WTC11 (cell line): Measurements from ENCODE around the gene STK39.

Experiments
- CTCF ChIP-seq: fragments of 200-600 bp; IDR thresholded peaks from 2 replicates; pipeline ENCODE4 v1.8.0; 2022; ENCODE audit warnings: antibody characterized with exemption
- GABPB1 ChIP-seq: sonication (generic); formaldehyde crosslinking; IDR thresholded peaks from 2 replicates; pipeline ENCODE4 v1.8.1; 2023; ENCODE audit warnings: mild to moderate bottlenecking, missing genetic modification reagents
- MYBL2 ChIP-seq: sonication (generic); formaldehyde crosslinking; IDR thresholded peaks from 2 replicates; pipeline ENCODE4 v1.8.1; 2023; ENCODE audit warnings: mild to moderate bottlenecking, moderate library complexity, missing genetic modification reagents

- TF ChIP-seq CTCF (no peak), GABPB1 (CRISPR knock-in tag) (no peak), MYBL2 (CRISPR knock-in tag) (no peak)
These were observed 257.3 kb downstream of the STK39 start for GRCh38 chr2:167990062-167990461.
